ENCODE data around the gene CWC27. TPM values are rescaled to one million over a fixed set of nuclear protein-coding genes. Genes with fewer than 3 reads are reported as not detected.

Gene CWC27
- total and polyA plus RNA-seq, 2 of the 13 experiments (the other 11 are each of a cell fraction or from before 2014, with no cell fraction given): 21.1 to 25.7 TPM

GRCh38 chr5:64839936-64840335 is 71.2 kb downstream of the CWC27 start:
- no peak overlapping the region for H3K9ac ChIP-seq (ENCODE audit: insufficient read depth, low read depth, low read length)
- no peak for DNase-seq (ENCODE audit: low spot score)
- no peak overlapping the region for H3K27ac ChIP-seq (ENCODE audit: extremely low read length, insufficient read depth, low read length)
- H3K4me2 ChIP-seq (ENCODE audit: low read depth, low read length): no peak overlapping the region
- H2AFZ ChIP-seq (ENCODE audit: low read length): no peak overlapping the region
- no peaks in the 10 kb centered on the region for H4K20me1 ChIP-seq (ENCODE audit: insufficient read depth, low read length)
- in situ Hi-C loops (cut with HindIII; ENCODE audit: extremely low pct_ligation_motif_present, low pct_unique_long_range_greater_than_20kb): no loop called here
- no peak for TF ChIP-seq REXO4 (CRISPR knock-in tag; IDR thresholded peaks at IDR 0.05; ENCODE audit: borderline replicate concordance)
- H3K4me1 ChIP-seq (ENCODE audit: insufficient read depth, low read length): no peaks in the 10 kb centered on the region
- CTCF ChIA-PET (ENCODE audit: low intra/inter-chr PET ratio, low total read pairs): no interaction called here
- peaks cover 6% of the 10 kb centered on the region; the same call in 1 of the 2 replicates for H3K9me3 ChIP-seq (ENCODE audit: low read length)
- POLR2A ChIA-PET: no interaction called here
- peaks cover under 1 to 3% of the 10 kb centered on the region in 2 experiments; a peak in 2 of 5 replicates for H3K36me3 ChIP-seq (replicated peaks in 1 of 2; ENCODE audit: control insufficient read depth in 1 of 2, insufficient read depth in 2 of 2, low read length in 2 of 2)
- no peak for ATAC-seq
- H3K4me3 ChIP-seq (replicated peaks in 1 of 3; ENCODE audit: insufficient read depth in 1 of 3, low read depth in 2 of 3, low read length in 3 of 3): no peak overlapping the region
- no peaks in the 10 kb centered on the region for H3K27me3 ChIP-seq (ENCODE audit: control insufficient read depth in 1 of 2, insufficient read depth in 2 of 2, low read length in 2 of 2)
- no peaks in the 10 kb centered on the region for H3K79me2 ChIP-seq (ENCODE audit: insufficient read depth, low read length)
- WGBS (ENCODE audit: low lambda C conversion rate): 100% methylated on average over 1 of the region's 1 CpG
- no peak for FAIRE-seq
- intact Hi-C loops (cut with micrococcal nuclease; ENCODE audit: unreplicated experiment): no loop called here
- no TSS peak for BruUV-seq (replicated peaks)

- FAIRE-seq (no peak), ATAC-seq (no peak), DNase-seq (ENCODE audit: low spot score) (no peak)
- H3K79me2 ChIP-seq (ENCODE audit: insufficient read depth, low read length): no peaks in the 10 kb centered on the region
- in situ Hi-C loops (cut with HindIII; ENCODE audit: extremely low pct_ligation_motif_present, low pct_unique_long_range_greater_than_20kb): no loop called here
- no peak overlapping the region for H3K27ac ChIP-seq (ENCODE audit: extremely low read length, insufficient read depth, low read length)
- H3K9ac ChIP-seq (ENCODE audit: insufficient read depth, low read depth, low read length): no peak overlapping the region
- TF ChIP-seq ZNF564 (CRISPR knock-in tag; IDR thresholded peaks at IDR 0.05): peak; percentile 95; the same call in 1 of the 2 replicates
- no peak for TF ChIP-seq ZNF484 (CRISPR knock-in tag; IDR thresholded peaks at IDR 0.05; ENCODE audit: borderline replicate concordance, low read depth)
- no peaks in the 10 kb centered on the region for H4K20me1 ChIP-seq (ENCODE audit: insufficient read depth, low read length)
- intact Hi-C loops (cut with micrococcal nuclease; ENCODE audit: unreplicated experiment): no loop called here
- ChIA-PET CTCF (ENCODE audit: low intra/inter-chr PET ratio, low total read pairs) (no interaction called here), POLR2A (no interaction called here)
- peaks cover 16% of the 10 kb centered on the region for H3K9me3 ChIP-seq (ENCODE audit: low read length)
- BruUV-seq (replicated peaks): no TSS peak
- no peaks in the 10 kb centered on the region for H3K27me3 ChIP-seq (ENCODE audit: control insufficient read depth in 1 of 2, insufficient read depth in 2 of 2, low read length in 2 of 2)
- no peak overlapping the region for H3K4me2 ChIP-seq (ENCODE audit: low read depth, low read length)
- H3K4me3 ChIP-seq (replicated peaks in 1 of 3; ENCODE audit: insufficient read depth in 1 of 3, low read depth in 2 of 3, low read length in 3 of 3): no peak overlapping the region
- H2AFZ ChIP-seq (ENCODE audit: low read length): no peak overlapping the region
- 100% methylated on average over 1 of the region's 1 CpG for WGBS (ENCODE audit: low lambda C conversion rate)
- no peaks in the 10 kb centered on the region for H3K4me1 ChIP-seq (ENCODE audit: insufficient read depth, low read length)
- H3K36me3 ChIP-seq (replicated peaks in 1 of 2; ENCODE audit: control insufficient read depth in 1 of 2, insufficient read depth in 2 of 2, low read length in 2 of 2): peaks cover 1 to 5% of the 10 kb centered on the region in 2 experiments; a peak in 2 of 5 replicates
These were observed 72.2 kb downstream of the CWC27 start for GRCh38 chr5:64840958-64841357.
